ENCODE measurements around the gene TMEM59.
A peak's percentile ranks its signal among the peaks of the same experiment; 100 is the strongest.
"Not testable (repeated sequence)": the region's sequence is repeated elsewhere in the genome, so short reads cannot be mapped to it uniquely, and the experiment has no call there.

Gene TMEM59

DNA sequence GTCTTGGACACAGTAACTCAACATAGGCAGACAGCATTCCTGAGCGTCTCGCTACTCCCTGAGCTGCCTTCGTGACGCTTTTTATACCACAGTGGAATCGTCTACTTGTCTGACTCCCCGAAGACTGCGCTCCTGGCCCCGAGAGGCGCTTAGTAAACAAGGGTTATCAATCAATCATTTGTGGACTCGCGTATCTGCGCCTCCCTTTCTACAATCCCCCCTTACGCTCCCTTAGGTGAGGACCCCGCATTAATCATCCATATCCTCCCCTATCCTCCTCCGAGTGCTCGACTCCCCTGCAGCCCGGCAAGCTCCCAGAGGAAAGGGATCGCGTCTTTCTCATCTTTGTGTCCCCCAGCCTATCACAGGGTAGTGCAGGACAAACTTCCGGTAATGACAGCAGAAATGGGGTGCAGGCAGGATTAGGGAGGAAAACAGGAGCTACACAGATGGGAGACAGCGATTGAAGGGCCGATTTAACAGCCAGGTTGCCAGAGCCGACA is 522 bp downstream of the TMEM59 start:
- DNase-seq = peak; percentile 25

DNA sequence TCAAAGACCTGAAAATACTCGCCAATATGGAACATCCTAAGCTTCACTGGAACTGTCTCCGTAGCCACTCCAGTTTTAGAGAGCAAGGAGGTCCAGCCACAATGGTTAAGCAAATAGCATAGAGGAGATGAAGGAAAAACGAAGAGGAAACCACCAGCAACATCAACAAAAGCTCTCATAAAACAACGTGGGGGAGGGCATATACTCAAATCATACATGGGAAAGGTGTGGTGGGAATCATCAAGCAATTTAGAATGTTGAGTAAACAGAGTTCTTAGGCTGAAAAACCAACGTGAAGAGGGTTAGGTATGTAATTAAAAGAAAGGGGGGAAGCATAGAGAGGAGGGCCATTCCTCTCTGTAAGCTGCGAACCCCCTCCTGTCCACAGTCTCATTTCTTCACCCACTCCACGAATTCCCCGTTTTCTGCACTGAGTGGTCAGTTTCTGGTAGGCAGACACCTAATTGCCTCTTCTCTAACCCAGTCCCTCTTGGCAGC is 1.0 kb downstream of the TMEM59 start:
- DNase-seq = no peak

DNA sequence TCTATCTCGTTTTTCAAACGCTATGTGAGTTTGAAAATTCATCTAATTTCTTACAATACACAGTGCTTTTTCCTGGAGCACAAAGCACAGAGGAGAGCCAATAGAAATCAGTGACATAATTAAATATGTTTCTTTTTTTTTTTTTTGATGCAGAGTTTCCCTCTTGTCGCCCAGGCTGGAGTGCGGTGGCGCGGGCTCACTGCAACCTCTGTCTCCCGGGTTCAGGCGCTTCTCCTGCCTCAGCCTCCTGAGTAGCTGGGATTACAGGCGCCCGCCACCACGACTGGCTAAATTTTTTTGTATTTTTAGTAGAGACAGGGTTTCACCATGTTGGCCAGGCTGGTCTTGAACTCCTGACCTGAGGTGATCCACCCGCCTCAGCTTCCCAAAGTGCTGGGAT is 2.6 kb downstream of the TMEM59 start:
- DNase-seq = not testable (repeated sequence)

DNA sequence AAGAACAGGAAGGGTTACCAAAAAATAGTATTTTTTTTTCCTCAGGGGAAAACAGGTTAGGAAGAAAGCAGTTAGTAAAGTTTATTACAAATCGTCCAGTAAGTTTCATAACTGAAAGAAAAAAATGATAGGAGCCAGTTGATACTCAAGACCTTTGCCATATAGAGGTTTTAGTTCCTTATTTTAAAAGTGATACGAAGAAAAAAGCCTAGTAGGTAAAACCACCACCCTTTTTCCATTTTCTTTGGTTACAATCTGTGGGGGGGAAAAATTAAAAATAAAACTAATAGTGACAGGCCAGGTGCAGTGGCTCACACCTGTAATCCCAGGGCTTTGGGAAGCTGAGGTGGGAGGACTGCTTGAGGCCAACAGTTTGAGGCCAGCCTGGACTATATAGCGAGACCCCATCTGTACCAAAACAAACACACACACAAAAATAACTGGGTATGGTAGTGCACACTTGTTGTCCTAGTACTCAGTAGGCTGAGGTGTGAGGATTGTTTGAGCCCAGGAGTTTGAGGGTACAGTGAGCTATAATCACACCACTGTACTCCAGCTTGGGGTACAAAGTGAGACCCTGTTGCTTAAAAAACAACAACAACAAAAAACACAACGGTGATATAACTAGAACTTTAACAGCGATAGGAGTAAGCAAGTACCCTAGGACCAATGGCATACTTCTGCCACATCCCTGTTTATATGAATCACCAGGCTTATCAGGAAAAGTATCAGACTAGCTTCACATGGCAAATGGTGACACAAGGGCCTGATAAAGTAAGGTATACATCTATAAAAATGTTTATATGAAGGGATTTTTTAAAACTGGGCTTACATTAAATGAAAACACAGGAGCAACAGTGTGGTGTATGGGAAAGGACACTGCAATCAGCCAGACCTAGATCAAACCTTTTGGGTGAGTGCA is 5.4 kb downstream of the TMEM59 start:
- DNase-seq = no peak

DNA sequence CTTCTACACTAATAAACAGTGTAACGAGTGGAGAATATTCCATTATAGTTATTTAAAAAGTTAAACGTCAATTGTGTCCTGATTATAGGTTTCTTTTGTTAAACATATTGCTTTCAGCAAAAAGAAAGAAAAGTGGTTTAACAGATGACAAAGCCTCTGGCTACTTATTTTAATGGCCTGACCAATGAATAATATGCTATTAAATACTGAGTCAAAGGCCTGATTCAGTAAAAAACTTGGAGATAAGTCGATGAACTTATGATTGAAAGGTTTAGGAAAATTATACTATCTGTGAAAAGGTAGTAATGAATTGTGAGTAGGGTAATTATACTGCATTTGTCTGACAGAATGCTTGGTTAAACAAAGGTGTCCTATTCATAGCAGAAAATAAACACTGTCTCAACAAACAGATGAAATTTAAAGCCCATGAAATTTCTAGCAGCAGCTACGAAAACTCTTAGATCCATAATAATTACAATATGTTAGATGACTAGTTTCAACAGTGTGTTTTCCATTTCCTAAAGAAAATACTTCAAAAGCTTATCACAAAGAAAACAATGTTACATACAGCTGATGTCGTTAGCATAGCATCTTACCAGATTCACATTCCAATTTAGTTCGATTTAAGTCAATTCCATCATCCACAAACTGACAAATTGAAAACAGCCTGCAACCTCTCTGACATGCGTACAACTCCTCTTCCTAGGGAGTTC is 6.2 kb downstream of the TMEM59 start:
- DNase-seq = no peak

DNA sequence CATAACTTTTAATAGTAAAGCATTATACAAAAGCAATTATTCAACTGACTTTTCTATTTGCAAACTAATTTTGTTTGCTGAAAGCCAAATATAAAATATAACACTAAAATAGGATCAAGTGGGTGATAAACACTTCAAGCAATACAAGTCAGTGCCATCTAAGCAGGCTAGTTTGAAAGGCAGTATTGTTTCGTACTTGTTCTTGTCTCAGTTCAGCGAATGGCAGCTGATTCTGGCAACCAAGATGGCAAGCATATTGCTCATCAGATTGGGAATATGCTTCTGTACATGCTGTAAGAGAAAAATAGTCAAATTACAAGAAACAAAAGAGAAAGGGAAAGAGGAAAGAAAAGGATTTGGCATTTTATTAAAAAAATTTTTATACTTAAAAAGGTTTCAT is 7.5 kb downstream of the TMEM59 start:
- DNase-seq = no peak

DNA sequence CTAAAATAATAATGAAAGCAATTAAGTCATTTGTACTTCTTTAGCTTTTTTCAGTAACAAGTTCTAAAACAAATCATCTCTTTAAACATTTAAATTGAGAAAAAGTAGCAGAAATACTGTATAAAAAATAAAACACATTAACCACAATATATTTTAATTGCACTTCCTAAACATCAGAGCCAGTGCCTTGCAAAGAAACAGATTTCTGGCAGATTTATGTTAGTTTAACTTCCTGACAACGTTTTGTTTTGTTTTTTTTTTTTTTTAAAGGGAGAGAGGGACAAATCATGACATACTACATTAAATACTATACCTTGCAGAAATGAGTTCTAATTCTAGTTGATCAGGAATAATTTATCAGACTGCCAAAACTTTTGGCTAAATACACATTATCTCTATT is 11.2 kb downstream of the TMEM59 start:
- DNase-seq = no peak

DNA sequence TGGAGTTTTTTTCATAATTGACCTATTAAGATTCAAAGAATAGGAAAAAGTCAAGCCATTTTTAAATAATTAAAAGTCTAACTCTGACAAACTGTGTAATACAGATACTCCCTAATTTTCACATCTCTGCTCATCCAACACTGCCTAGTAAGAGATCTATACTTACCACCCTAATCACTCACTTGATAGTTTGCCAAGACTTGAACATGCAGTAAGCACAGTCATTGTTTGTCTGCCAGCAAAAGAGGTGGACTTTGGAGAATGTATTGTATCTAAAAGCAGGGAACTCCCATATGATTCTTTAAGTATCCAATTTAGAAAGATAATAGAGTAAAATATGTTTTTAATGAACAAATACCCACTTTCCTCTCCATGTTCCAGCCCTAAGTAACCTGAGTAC is 15.5 kb downstream of the TMEM59 start:
- DNase-seq = no peak

DNA sequence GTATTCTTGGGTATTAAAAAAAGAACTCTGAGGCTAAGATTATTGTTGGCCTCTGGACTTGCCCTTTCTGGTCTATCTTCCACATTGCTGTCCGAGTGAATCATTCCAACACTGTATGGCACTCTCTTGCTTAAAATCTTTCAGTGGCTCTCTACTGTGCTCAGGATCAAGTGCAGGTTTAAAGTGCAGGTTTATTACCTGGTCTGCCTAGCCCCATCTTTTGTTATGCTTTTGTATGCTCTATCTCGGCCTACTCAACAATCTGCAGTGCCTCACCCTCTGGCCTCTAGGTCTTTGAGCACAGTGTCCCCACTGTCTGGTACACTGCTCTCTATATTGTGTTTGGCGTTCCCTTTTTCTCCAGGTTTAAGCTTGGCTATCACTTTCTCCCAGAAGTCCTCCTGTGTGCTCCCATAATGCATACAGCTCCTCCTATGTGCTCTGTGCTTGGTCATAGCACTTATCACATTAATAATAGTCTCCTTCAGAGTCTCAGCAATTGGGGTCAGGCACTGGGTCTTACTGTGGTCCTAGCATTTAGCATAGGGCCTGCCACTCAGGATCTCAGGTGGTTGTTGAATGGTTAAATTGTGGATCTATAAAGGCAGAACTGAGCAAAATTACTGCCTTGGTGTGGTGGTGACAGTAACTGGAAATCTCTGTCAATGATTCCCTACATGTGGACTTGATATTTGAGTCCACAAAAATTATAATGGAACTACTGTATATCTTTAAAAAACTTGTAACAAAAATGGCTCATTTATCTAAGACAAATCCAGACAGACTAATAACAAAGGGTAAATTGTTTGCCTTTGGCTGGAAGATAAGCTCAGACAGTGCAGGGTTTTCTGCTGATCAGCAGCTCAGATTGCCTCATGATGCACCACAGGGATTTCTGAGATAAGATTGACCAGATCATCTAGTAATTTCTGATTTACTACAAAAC is 24.4 kb downstream of the TMEM59 start:
- DNase-seq = no peak

DNA sequence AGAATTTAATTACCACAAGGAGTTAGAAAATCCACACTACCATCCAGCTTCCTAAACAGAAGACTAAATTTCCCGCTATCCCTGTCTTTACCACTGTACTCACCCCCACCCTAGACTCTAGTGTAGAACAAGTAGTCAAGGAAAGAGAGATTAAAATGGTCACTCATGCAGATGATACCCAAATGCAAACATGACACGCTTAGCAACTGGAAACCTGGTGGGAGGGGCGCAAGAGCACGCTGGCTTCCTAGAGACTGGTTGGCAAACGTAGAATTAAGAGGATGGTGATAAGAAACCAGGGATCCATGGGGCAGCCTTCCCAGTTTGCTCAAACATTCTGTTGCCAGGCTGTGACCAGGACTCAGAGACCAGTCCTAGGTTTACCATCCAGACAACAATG is 25.2 kb downstream of the TMEM59 start:
- DNase-seq = no peak

DNA sequence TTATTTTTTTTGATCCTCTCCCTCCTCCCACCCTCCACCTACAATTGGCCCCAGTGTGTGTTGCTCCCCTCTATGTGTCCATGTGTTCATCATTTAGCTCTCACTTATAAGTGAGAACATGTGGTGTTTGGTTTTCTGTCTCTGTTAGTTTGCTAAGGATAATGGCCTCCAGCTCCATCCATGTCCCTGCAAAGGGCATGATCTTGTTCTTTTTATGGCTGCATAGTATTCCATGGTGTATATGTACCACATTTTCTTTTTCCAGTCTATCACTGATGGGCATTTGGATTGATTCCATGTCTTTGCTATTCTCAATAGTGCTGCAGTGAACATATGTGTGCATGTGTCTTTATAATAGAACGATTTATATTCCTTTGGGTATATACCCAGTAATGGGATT is 28.2 kb downstream of the TMEM59 start:
- DNase-seq = not testable (repeated sequence)

DNA sequence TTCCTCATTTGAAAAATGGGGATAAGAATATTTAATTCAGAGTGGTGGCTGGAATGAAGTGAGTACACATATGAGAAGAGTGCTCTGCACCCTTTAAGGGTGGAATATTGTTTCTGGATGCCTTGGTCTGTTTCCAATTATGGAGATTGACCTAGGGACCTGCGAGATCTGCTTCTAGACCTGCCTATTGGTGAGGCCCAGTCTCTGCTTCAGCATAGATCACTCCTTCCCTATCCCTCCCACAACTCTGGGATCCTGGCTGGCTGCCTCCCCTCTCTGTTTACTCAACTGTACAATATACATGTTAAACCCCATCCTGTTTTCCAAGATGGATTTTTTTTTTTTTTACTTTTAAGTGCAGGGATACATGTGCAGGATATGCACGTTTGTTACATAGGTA is 28.6 kb downstream of the TMEM59 start:
- DNase-seq = no peak

DNA sequence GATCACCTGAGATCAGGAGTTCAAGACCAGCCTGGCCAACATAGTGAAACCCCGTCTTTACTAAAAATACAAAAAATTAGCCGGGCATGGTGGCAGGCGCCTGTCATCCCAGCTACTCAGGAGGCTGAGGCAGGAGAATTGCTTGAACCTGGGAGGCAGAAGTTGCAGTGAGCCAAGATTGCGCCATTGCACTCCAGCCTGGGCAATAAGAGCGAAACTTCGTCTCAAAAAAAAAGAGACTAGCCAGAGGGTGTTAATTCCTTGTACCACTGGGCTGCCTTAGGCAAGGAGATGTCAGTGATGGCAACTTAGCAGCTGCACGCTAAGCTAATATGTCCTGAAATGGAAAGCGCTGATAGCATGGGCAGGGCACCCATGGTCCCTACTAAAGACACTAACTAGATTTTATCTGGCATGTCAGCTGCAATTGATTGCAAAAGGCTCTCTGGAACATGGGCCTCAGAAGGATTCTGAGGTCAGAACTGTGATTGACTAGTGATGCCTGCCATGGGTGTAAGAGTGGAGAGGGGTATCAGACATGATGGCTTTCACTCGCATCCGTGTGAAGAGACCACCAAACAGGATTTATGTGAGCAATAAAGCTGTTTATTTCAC is 33.3 kb downstream of the TMEM59 start:
- DNase-seq = not testable (repeated sequence)

DNA sequence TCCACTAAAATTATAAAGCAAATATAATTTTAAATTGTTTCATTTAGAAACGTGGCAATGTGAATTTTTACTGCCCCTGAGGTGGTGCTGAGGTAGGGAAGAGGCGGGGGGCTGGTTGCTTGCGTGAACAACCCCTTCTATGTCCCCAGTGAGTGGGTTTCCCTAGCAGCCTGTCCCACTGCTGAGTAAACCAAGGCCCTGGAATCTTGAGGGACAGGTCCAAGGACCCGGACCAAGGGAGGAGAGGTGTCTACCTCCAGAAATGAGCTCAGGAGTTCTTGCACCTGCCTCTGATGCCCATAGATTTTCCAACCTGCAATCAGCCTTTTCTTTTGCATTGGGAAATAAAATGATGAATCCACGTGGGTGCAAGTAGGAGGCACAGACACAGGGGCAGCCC is 34.4 kb downstream of the TMEM59 start:
- no peak for DNase-seq

DNA sequence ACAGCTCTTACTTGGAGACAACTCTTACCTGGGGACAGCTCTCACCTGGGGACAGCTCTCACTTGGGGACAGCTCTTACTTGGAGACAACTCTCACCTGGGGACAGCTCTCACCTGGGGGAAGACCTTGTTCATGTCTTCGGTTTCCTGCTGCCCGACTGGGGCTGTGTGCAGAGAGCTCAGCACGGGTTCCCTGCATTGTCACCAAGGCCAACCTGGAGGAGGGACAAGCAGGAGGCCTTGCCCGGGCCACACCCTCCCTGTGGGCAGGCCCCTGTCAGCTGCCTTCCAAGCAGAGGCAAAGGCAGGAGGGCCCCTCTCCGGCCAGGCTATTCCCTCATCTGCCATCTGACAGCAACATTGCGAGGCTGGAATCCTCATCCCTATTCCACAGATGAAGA is 35.0 kb downstream of the TMEM59 start, which contains the start of gene LDLRAD1:
Gene LDLRAD1, minus strand, starts transcription at position 208 of the 400 bp plus-strand sequence. Its CDS starts 74 bp downstream, at position 134.
- no peak for DNase-seq

DNA sequence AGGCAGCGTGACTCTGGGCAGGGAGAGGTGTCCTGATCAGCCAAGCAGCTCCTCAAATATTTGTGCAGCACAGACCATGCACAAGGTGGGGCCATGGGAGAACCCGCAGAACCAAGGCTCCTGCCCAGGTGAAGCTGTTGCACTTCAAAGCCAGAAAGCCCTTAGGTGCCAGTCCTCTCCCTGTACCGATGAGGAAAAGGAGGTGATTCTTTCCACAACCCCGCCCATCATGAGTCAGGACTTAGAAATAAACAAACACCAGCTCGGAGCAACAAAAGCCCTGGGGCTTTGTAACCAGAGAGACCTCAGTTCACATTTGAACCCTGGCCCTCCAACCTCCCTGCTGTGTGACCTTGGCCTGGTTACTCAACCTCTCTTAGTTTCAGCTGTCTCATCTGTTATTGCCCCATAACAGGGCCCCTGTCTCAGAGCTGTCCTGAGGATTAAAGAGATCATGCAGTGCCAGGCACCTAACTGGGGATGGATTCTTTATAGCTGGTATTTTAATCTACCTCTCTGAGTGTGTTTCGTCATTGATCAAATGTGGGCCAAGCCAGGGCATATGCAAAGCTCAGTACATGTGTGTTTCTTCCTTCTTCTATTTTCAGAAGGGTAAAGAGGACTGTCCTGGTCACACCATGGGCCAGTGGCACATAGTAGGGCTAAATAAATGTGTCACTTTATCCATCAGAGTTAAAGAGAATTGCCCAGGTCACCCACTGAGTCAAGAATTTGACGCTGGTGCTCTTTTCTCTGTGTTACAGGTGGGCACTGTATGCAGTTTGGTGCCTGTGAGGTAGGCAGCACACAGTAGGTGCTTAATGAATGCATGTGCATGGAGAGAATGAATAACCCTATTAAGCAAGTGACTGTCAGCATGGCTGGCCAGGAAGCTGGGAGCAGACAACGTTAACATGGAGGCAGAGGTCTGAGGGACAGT is 36.4 kb downstream of the TMEM59 start:
- DNase-seq = no peak

DNA sequence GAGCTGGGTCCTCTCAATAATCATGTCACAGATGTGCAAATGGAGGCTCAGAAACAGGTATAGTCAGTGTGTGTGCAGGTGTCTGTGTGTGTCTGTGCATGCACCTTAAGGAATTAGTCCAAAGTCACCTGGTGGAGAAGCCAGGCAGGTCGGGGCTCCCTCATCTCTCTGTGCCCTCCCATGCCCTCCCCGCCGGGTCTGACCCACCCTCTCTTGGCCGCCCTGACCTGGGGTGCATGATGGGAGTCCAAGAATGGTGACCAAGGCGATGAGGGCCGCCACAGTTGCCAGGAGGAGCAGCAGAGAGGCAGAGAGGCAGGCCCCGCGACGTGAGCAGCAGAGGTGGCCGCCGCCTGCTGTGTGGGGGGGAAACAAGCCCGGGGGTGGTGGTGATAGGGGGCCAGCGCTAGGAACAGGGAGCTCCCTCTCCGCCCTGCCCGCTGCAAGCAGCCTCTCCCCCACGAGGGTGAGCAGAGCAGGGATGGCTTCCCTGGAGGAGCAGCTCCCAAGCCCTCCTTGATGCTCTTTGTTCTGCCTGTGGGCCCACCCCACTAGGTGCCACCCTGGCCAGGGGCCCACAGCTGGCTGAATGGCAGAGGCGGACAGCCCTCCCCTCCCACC is 38.9 kb downstream of the TMEM59 start:
- no peak for DNase-seq

DNA sequence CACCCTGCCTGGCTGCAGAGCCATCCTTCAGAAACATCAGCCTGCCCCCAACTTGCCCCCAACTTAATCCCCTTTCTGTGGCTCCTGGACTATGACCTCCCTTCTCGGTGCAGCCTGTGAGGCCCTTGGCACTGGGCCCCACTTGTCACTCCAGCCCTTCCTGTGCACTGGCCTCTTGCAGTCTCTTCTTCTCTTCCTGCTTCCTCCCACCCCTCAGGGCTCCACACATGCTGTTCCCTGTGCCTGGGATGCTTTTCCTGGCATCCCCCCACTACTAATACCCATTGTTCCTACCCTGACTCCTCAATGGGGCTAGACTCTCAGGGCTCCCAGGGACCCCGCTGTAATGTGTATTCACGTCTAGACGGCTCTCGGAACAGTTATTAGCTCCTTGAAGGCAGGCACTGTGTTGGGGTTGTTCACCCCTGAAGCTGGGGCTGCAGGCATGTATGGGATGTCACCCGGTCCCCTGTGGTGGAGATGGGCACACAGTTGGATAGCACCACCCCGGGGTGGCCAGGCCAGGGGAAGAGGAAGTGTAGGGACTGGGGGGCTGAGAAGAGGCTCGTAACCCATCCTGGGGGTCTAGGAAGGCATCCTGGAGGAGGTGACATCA is 39.5 kb downstream of the TMEM59 start:
- no peak for DNase-seq

DNA sequence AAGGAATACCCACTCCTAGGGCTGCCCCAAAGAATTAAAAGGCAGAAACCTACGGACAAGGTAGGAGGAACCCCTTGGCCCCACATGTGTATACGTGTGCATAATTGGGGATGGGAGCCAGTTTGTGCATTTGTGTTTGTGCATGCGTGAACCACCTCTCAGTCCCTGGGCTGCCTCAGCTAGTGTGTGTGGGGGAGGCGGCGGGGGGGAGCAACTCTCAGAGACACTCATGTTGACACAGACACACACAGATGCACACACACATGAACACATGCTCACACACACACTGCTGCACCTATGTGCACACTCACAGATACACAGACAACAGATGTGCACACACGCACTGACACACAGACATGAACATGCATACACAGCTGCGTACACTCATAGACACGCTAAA is 40.1 kb downstream of the TMEM59 start:
- DNase-seq = no peak

DNA sequence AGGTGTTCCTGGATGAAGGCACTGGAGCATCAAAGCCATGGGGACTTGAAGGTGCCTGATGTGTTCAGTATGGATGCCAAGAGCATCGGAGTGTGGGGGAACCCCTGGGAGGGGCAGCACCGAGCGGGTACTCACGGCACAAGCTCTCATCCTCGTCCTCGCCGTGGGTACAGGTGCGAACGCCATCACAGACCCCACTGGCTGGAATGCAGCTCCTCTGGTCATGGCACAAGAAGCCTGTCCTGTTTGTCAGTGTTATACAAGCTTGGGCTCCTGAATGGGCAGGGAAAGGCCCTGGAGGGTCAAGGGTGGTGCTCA is 41.0 kb downstream of the TMEM59 start:
- DNase-seq = no peak
